NCI-H128 (cell line): ENCODE measurements around the gene CEMIP2.

Experiments
- DNase-seq: peaks from one replicate; lab custom pipeline; 2025; ENCODE audit not compliant: unreplicated experiment; lab: John Stamatoyannopoulos, UW

CEMIP2 gene

DNA sequence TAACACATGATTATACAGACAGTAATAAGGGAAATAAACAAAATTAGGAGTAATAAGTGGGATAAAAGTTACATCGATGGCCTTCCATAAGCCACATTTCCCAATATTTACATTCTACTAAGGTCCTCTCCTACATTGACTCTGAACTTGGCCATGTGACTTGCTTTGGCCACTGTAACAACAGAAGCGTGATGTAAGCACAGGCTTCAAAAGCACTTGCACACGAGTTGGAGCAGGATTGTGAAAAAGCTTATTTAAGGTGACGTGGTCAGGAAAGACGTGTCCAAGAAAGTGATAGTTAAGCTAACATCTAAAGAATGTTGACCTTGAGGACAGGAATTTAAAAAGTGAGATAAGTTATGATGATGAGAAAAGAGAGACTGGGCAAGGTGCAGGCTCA lies 9.8 kb upstream of the CEMIP2 start:
- DNase-seq = no peak

DNA sequence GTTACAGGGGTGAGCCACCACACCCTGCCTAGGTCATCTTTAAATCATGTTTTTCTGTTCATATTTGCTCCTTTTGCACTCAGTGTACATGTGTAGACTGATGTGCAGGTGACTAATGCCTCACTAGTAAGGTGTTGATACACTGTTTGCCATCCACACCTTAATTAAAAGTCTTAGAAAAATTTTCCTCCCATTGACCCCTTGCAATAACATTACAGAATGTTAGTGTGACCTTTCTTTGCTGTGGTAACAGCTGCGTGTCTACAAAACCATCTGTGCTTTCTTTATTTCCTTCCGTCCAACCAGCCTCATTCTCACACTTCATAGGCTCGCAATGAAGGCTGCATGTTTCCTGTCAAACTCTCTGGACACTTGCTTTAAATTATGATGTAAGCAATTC lies 6.6 kb upstream of the CEMIP2 start:
- DNase-seq = no peak

DNA sequence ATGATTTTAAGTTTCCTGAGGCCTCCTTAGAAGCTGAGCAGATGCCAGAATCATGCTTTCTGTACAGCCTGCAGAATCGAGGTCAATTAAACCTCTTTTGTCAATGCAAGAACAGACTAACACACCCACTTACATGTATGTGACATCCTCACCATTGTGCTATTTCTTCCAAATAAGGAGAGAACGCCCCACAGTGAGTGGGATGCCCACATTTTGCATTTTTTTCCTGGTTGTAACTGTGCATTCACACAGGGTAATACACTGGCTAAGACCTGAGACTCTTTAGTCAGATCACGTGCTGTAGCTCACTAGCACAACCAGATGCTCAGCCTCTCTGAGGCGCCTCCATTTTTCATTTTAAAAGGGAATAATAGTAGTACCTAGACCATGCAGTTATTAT lies 4.4 kb upstream of the CEMIP2 start:
- DNase-seq = no peak

DNA sequence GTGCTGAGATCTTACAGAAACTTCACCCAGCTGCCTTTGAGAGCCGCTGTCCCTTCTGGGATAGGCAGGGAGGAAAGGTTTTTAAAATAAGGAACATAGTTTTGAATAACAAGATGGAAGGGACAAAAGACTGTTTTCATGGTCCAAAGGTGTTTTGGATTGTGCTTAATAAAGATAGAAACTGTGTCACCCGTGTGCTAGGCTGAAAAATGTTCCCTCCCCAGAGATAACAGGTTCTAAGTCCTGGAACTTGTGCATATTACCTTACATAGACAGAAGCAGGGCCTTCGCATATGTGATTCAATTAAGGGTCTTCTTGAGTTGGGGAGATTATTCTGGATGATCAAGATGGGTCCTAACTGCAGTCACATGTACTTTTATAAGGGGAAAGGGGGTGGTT lies 1.9 kb upstream of the CEMIP2 start:
- no peak for DNase-seq

DNA sequence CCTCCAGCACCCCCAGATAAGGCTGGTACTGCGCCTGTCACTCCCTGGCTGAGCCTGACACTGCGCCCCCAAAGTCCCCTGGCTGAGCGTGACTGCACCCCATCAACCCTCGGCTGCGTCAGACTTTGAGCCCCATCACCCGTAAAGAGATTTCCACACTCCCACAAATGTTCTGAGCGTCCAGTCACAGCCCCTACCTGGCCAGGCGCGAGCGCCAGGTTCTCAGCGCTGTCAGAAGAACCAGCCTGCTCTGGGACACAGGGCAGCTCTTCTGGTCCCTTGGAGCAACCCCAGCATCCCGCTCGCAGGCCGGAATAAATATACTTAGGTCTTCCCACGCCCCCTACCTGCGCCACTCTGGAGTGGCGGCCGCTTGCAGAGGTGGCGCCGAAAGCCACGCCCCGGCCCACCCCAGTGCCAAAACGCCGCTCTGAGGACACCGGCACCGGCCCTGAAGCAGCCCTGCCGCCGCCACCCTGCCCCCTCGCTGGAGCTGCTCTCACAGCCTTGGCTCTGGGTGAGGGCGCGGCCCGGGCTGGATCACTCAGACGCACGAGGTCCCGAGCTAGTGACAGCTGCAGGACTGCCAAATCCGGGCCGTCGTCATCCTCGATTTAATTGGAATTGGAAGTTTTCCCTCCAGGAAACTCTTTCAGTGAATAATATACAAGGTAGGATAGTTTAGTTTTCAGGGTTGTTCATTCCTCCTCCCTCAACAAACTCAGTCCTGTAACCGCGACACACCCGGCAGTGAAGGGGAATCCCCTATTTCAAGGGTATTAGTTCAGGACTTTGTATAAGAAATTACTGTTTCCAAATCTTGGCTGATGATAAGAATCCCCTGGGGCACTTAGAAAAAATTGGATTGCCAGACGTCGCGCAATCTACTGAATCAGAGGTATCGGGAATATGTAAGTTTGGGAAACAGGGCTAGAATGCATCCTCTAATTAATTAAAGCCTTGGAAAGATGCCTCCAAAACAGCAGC lies 1.2 kb upstream of the CEMIP2 start:
- DNase-seq = peak; percentile 66

DNA sequence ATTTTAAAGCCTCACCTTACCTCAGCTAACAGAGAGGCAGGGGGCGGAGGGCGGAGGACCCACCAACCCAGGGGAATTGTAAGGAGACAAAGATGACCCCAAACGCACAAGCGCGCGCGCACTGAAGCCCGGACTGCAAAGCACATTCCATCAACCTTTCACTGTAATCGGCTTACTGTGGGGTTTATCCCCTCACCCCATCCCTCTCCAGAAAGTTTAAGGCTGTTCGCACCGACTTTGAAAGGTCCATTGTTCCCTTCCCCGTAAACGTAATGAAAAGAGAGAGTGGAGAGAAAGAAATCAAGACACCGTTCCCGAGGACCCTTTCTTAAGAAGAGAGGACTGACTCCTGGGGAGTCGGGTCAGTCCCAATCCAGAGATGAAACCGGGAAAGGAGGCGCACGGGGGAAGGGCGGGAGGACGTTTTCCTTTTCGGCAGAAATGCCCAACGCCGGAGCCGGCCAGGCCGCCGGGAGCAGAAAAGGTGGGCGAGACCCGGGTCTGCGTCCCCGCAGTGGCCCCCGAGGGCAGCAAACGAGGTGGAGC lies 464 bp downstream of the CEMIP2 start:
- no peak for DNase-seq

DNA sequence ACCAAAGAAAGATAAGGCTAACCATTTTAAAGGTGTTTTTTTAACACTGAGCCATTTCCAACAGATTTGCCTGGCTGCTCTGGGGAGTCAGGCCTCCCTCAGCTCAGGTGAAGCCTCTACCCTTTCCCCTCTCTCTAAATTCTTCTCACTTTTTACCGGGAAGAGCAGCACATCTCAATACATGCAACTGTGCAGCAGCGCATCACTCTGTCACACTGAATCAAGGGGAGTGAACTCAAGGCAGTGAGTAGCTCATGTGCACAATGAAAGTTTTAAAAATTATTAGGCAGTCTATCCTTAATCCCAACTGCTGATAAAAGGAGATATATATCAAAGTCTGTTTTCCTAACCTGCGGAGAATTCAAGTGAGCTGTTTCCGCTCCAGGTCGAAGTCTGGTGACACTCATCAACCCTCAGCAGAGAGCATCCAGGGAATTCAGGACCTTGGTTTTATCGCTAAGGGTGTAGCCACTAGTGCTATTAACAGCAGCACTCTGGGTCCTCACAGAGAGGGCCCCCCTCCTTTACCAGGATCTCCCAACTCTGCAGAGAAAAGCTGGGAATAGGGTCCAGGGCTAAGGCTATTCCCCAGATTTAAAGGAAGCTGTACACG lies 1.0 kb downstream of the CEMIP2 start:
- no peak for DNase-seq

DNA sequence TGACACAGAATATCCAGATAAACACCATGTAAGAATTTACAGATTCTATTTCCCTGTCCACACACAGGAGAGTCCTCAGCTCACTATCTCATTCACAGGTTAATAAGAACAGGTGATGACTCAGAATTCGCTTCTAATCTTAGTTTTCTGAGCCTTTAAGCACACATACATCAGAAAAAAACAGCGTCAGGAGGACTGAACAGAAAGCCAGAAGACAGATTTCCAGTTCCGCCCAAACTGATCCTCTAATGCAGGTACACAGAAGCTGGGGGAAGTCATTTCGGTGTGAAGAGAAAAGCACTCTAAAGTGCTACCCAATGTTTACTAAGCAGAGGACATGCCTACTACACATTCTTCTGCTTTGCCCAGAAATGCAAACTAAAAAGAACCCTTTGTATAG lies 1.6 kb downstream of the CEMIP2 start:
- DNase-seq = no peak

DNA sequence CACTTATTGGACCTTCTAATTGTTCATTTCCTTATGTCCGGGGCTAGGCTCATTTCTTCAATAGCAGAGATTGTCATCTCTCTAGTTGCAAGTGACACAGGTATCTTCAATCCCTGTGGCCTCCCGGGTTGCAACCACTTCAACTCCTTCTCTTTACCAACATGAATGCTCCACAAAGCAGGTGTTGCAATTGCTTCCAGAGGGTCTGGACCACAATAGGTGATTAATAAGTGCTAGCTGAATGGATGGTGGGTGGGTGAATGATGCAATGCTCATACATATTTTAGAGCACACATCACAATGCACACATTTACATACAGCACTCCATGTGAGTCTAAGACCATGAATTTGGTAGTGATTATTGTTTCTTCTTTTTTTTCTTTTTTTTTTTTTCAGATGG lies 2.6 kb downstream of the CEMIP2 start:
- DNase-seq = no peak

DNA sequence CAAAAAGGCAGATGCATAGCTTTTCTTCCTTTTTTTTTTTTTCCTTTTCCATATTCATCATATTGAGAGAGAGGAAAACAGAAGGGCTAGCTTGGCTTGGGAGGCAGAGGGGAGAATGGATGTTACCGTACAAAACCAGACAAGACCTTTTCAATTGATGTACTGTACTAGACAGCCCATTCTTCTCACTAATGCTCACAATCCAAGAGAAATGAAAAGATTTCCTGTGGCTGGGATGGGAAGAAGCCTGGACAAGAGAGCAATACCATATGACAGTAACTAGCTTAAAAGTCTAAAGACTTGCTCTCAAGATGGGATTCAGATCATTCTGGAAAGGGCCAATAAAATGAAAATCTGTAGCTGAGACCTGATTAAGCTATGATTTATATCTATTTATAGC lies 3.4 kb downstream of the CEMIP2 start:
- DNase-seq = no peak

DNA sequence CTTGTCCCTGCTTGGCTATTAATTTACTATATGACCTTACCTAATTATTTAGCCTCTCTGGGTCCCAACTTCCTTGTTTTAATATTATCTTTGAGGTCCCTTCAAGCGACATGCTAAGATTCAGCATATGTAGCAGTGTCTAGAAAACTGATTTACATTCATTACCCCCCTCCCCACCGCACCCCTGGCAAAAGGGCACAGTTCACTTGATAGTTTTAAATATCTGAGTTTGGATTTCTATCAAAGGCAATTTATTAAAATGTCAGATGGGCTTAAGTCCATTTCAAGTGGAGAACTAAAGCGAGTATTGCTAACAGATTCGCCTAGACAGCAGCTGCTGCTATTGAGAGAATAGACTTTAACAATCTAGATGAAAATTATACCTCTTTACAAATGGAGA lies 3.9 kb downstream of the CEMIP2 start:
- no peak for DNase-seq

DNA sequence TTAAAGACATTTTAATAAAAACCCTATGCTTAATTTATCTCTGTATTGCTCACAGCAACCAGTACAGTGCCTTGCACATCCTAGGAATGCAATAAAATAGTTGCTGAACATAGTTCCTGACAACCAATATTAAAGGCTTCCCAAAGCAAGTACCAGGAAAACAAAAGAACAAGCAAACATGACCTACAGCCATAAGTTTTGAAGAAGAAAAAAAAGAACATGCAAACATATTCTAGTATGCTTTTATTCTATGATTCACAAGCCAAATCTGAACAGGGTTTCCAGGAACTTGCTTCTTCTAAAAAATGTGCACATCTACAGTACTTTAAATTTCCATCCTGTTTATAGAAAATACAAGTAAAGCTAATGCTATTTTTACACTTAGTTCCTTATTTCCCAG lies 4.5 kb downstream of the CEMIP2 start:
- DNase-seq = no peak

DNA sequence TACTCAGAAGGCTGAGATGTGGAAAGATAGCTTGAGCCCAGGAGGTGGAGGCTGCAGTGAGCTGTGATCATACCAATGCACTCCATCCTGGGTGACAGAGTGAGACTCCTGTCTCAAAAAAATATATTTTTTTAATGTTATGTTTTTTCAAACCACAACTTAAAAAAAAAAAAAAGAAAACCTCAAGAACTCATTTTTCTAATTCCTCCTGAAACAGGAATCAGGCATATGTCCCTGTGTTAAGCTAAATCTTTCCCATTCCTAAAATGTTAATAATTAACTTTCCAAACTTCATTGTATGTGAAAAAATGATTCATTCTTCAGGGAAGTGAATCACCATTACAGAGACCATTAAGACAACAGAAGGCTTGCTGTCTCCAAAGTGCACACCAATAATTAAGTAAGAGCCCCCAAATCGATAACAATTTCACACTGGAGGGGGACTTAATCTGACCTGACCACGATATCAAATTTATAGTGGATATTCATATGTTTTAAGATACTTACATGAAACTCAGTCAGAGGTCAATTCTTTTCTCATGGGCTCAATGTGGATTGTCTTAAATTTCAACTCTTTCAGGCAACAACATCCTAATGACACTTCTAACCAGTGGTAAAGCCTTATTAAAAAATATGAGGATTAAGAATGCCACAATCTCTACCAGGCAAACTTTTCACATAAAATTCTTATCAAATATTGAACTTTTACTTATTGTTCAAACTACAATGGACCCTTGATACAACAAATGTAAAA lies 5.2 kb downstream of the CEMIP2 start:
- no peak for DNase-seq

DNA sequence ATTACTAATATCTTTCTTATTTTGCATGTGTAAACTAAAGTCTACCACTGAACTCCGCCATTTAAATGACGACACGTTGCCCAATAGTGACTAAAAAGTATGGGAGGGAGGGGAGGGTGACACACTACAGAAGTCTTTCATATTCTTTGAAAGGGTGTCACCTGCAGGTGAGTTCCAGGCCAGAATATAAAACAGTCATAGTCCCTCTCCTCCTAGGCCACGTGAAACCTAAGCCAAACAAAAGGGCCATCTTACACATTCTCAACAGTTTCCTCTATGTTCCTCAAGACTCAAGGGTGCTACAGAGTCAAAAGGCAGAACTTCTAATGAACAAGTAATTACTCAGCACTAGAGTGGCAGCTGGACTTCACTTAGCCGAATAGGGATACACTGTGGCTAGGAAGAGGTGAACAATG lies 6.4 kb downstream of the CEMIP2 start:
- DNase-seq = peak; percentile 40

DNA sequence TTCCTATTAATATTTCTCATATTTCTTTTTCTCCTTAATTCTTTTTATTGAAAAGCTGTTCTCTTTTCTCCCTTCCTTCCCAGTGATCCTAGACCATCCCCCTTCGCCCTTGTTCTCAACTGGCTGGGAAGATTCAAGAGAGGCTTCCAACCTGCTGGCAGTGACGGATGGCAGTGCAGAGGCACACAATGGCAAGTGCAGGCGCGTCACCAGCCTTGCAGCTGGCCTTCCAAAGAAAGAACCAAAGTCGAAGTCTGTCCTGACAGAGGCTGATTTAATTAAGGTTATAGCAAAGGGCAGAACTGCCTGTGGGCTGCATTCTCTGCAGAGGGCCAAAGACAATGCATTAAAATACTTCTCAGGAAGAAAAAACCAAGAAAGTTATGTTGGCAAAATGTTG lies 7.4 kb downstream of the CEMIP2 start:
- no peak for DNase-seq

DNA sequence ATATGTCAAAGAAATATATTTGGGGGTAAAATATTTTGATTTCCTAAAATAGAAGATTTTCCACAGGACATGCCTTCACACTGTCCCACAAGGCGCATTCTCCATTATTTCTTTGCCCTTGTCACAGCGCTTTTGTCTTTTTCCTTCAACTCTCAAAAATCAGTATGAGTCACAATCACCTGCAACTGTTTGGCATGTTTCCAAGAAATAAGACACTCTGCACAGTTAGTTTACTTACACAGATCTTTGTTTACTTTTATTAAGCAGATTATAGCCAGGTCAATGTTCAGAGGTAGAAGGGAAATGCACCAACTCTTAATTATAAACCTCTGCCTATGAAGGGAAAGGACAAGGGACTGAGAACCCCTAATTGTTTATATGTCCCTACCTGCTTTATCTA lies 9.5 kb downstream of the CEMIP2 start:
- DNase-seq = no peak

DNA sequence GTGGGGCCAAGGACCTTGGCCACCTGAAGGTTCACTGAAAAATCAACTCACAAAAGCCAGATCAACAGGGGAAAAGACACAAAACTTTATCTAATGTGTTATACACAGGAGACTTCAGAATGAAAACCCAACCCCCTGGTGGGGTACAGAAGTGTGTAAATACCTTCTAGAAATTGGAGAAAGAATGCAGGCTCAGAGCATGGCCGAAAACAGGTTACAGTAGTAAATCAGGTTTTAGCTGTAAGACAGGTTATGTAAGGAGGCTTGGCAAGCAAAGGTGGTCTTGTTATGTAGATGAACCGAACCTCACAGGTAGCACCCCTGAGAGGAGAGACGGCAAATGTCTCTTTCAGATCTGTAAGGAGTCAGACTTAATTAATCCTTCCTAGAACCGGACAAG lies 10.0 kb downstream of the CEMIP2 start:
- DNase-seq = no peak

DNA sequence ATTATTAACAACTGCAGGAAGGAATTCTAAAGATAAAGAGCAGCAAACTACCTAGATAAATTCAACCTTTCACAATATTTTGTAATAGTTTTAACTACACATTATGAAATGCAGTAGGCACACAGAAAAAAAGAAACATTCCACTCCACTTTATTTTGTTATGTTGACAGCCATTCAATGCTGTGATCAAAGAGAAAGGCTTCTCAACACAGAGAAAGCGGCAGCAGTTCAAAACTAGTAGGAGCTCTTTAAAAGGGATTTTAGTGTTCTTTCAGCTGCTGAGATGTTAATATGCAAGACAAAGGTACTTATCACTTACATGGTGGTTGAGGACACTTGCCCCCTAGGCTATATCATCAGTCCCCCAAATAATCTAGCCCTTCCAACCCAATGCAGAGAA lies 11.6 kb downstream of the CEMIP2 start:
- DNase-seq = no peak

DNA sequence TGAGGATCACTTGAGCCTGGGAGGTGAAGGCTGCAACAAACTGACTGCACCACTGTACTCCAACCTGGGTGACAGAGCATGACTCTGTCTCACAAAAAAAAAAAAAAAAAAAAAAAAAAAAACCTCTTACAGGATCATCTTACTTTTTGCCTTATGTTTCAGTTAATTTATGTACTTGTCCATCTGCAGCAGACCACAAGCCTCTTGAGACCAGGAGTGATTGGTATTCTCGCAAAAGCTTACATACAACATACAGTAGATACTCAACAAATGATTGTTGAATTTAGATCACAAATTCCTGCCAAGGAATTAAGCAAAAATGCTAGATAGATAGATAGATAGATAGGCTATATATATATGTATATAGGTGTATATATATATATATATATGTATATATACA lies 12.4 kb downstream of the CEMIP2 start:
- DNase-seq = no peak

DNA sequence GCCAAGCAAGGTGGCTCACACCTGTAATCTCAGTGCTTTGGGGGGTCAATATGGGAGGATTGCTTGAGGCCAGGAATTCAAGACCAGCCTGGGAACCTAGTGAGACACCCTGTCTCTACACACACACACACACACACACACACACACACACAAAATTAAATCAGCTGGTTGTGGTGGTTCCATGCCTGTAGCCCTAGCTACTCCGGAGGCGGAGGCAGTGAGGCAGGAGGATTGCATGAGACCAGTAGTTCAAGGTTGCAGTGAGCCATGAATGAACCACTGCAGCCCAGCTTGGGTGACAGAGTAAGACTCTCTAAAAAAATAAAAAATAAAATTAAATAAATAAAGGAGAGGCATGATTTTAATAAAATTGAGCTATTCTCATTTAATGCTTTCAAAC lies 13.1 kb downstream of the CEMIP2 start:
- DNase-seq = no peak

DNA sequence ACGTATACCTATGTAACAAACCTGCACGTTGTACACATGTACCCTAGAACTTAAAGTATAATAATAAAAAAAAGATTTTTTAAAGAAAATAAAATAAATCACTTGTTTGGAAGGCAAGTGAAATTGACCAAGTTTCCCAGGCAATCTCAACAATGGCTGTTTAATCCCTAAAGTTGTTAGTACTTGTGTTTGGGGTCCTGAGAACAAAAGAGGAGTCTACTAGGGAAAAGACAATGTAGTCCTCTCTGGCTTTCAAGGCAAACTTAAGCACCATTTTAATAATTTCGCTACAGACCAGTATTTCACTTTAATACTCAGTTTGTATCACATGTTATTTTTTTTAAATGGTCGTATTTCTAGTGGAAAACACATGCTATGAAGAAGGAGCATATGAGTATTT lies 14.2 kb downstream of the CEMIP2 start:
- no peak for DNase-seq

DNA sequence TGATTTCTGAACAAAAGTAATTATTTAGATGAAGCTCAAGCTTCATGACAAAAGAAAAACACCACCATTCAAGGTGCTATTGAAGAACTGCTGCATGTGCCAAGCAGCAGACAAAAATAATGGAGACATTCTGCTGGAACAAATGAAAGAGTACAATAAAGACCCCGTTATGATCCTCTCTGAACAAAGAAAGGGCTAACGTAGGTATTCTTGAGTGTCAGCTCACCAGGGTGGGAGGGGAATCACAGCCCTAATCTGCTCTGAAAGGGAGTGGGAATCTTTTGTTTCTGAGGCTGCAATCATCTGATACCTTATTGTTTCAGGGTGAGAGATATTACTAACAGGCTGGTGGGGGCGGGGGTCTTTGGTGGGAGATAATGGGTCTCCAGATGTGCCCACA lies 15.4 kb downstream of the CEMIP2 start:
- no peak for DNase-seq
